Cardiac ventricle fibroblast (primary cell): ENCODE measurements around the gene TIMM23. TPM values are rescaled to one million over a fixed set of nuclear protein-coding genes. Genes with fewer than 3 reads are reported as not detected.

Source experiments
- total RNA-seq: library from RNA; depleted of rRNA; stranded (reverse); fragments of >200 nt; gene quantifications from 2 replicates; pipeline ENCODE4 v1.2.3, GENCODE V29; 2015

Gene TIMM23, protein sequence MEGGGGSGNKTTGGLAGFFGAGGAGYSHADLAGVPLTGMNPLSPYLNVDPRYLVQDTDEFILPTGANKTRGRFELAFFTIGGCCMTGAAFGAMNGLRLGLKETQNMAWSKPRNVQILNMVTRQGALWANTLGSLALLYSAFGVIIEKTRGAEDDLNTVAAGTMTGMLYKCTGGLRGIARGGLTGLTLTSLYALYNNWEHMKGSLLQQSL
- 68.0 and 69.1 TPM in 2 replicates for total RNA-seq

GRCh38 chr10:45972106-45972812 is at the start of gene TIMM23:
Gene TIMM23, plus strand, starts transcription at chr10:45972489. Its CDS starts 136 bp downstream, at chr10:45972625.

DNA sequence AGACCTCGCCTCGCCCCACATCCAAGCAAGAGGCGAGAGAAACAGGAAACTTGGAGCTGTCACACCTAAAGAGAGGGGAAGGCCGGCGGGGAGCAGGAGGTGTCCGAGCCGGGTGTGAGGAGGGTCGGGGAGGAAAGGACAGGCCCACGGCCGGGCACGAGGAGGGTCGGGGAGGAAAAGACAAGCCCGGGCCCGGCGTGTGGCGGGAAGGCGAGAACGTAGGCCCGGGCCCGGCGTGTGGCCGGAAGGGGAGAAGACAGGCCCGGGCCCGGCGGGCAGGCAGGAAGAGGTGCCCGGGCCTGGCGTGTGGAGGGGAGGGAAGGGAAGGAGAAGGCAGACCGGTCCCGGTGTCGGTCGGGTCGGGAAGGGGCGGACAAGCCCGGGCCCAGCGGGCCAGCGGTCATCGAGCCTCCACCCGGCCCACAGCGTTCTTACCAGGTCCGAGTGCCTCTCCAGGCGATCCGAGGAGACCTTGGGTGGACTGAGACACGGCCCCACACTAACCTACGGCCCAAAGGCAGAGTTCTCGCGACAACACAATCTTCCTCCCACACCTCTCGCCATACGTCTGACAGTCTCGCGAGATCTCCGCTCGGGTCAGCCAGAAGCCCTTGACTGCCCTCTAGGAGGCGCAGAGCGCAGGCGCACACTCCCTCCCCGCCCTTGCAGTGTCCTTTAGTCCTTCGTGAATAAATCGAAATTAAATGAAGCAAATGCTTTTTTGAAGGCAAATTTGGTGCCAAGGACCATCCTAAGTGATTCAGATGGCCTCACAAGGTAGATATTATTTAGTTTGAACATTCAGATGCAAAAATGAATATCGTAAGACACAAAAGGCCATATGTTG is 58.0 kb downstream of the TIMM23 start, which contains the start of gene NCOA4:
NCOA4 (minus strand) TSS at position 533 of the 847 bp plus-strand sequence. CDS start 13,943 bp downstream, outside the sequence.

GRCh38 chr10:46046261-46046660 is 74.0 kb downstream of the TIMM23 start, which contains the start of gene MSMB:
Gene MSMB, minus strand, starts transcription at chr10:46046269. Its CDS starts 32 bp downstream, at chr10:46046237.

Other genes starting within 250 kb of the TIMM23 start
- gene WASHC2C, start 245.2 kb upstream of the TIMM23 start, total RNA-seq, result 29.7 and 29.8 TPM in 2 replicates
- gene AGAP4, start 125.0 kb upstream of the TIMM23 start, total RNA-seq, result 1.5 and 3.9 TPM in 2 replicates
- gene NCOA4, start 58.1 kb downstream of the TIMM23 start, total RNA-seq, result 114 and 122 TPM in 2 replicates
- not detected in 2 replicates for gene MSMB, start 73.8 kb downstream of the TIMM23 start, total RNA-seq